Measurements from ENCODE around the gene ADAMTSL3. TPM values are rescaled to one million over a fixed set of nuclear protein-coding genes. Genes with fewer than 3 reads are reported as not detected.

ADAMTSL3 gene
- polyA plus RNA-seq, 1 experiment = not detected

DNA sequence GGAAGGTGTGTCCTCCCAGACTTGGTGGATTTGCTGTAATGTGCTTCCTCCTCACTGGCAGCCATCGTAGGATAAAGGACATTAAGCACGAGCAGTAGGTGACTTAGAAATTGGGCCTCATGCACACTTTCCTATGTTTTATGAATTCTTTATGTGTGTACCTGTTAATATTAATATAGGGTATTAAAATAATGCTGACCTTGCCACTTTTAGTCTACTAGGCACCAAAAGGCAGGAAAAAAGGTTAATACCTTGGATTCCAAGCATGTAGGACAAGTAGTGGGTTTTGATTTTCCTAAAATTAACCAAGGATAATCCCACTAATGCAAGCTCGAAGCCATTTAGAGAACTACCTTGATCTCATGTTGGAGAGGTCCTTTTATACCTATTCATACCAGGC is 55.9 kb downstream of the ADAMTSL3 start:
- DNase-seq (ENCODE audit: low read depth) = no peak
- H3K4me3 ChIP-seq (ENCODE audit: low read depth, low read length) = no peak overlapping the region
- ChIA-PET POLR2A (no interaction called here), CTCF (no interaction called here)
- H3K36me3 ChIP-seq (ENCODE audit: control insufficient read depth, insufficient read depth, low read length) = no peaks in the 10 kb centered on the region
- TF ChIP-seq, protein P1, sequence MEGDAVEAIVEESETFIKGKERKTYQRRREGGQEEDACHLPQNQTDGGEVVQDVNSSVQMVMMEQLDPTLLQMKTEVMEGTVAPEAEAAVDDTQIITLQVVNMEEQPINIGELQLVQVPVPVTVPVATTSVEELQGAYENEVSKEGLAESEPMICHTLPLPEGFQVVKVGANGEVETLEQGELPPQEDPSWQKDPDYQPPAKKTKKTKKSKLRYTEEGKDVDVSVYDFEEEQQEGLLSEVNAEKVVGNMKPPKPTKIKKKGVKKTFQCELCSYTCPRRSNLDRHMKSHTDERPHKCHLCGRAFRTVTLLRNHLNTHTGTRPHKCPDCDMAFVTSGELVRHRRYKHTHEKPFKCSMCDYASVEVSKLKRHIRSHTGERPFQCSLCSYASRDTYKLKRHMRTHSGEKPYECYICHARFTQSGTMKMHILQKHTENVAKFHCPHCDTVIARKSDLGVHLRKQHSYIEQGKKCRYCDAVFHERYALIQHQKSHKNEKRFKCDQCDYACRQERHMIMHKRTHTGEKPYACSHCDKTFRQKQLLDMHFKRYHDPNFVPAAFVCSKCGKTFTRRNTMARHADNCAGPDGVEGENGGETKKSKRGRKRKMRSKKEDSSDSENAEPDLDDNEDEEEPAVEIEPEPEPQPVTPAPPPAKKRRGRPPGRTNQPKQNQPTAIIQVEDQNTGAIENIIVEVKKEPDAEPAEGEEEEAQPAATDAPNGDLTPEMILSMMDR (IDR thresholded peaks at IDR 0.05; ENCODE audit: insufficient read depth, low read depth, low read length) = no peak
- no peaks in the 10 kb centered on the region for H3K27me3 ChIP-seq (ENCODE audit: control insufficient read depth, insufficient read depth, low read length)

DNA sequence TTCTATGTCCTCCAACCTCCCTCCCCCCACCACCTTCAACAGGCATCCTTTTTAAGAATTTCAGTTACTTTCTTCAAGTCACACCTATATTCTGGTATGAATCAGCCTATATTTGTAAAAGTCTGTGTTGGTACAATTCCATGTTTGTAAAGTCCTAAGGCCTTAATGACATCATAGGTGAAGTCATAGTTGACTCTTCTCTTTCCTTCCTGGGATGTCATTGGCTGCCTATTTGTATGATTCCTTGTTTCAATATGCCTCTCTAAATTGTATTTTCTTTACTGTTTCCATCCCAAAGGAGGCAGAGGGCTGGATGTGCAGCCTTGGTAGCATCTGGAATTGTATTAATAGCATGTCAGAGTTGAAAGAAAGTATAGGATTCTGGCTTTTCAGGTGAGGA is 56.5 kb downstream of the ADAMTSL3 start:
- TF ChIP-seq, protein P1 (IDR thresholded peaks at IDR 0.05; ENCODE audit: insufficient read depth, low read depth, low read length) = no peak
- ChIA-PET CTCF (no interaction called here), POLR2A (no interaction called here)
- Histone ChIP-seq H3K27me3 (ENCODE audit: control insufficient read depth, insufficient read depth, low read length) (no peaks in the 10 kb centered on the region), H3K4me3 (ENCODE audit: low read depth, low read length) (no peak overlapping the region), H3K36me3 (ENCODE audit: control insufficient read depth, insufficient read depth, low read length) (no peaks in the 10 kb centered on the region)
- no peak for DNase-seq (ENCODE audit: low read depth)

DNA sequence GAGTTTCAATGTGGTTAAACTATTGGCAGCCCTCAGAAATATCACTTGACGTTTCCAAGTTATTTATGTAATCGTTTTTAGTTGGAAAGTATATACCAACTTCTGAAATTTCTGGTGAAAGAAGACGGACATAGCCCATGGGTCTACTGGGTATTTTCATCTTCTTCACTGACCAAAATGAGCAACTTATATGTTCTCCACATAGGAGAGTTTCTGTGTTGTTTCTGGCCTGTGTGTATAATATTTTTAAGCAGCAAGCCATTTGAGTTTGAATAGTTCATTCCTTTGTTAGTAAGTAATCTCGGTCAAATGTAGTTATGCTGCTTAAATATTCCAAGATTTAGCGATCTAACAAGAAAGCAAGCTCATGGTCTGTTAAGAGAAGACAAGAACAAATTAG is 57.3 kb downstream of the ADAMTSL3 start:
- H3K27me3 ChIP-seq (ENCODE audit: control insufficient read depth, insufficient read depth, low read length) = no peaks in the 10 kb centered on the region
- ChIA-PET POLR2A (no interaction called here), CTCF (no interaction called here)
- no peak overlapping the region for H3K4me3 ChIP-seq (ENCODE audit: low read depth, low read length)
- DNase-seq (ENCODE audit: low read depth) = no peak
- no peaks in the 10 kb centered on the region for H3K36me3 ChIP-seq (ENCODE audit: control insufficient read depth, insufficient read depth, low read length)
- TF ChIP-seq, protein P1 (IDR thresholded peaks at IDR 0.05; ENCODE audit: insufficient read depth, low read depth, low read length) = no peak

DNA sequence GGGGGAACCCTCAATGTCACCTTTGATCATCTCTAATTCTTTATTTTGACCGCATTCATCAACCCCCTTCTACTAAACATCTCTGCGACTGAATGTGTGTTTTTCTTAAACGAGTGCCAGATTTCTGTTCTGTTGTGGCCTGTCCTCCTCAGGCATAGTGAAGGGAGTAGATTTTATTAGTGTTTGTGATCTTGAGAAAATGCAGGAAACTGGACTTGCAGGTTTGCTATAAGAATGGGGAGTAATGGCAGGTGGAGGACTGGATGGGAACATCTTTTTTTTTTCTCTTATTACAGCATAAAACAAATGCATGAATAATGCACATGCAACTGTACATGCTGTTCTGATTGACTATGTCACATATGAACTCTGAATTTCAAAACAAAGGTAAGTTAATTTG is 59.3 kb downstream of the ADAMTSL3 start:
- CTCF ChIA-PET = no interaction called here
- POLR2A ChIA-PET = no interaction called here
- Histone ChIP-seq H3K27me3 (ENCODE audit: control insufficient read depth, insufficient read depth, low read length) (no peaks in the 10 kb centered on the region), H3K4me3 (ENCODE audit: low read depth, low read length) (no peak overlapping the region), H3K36me3 (ENCODE audit: control insufficient read depth, insufficient read depth, low read length) (no peaks in the 10 kb centered on the region)
- TF ChIP-seq, protein P1 (IDR thresholded peaks at IDR 0.05; ENCODE audit: insufficient read depth, low read depth, low read length) = no peak
- no peak for DNase-seq (ENCODE audit: low read depth)

DNA sequence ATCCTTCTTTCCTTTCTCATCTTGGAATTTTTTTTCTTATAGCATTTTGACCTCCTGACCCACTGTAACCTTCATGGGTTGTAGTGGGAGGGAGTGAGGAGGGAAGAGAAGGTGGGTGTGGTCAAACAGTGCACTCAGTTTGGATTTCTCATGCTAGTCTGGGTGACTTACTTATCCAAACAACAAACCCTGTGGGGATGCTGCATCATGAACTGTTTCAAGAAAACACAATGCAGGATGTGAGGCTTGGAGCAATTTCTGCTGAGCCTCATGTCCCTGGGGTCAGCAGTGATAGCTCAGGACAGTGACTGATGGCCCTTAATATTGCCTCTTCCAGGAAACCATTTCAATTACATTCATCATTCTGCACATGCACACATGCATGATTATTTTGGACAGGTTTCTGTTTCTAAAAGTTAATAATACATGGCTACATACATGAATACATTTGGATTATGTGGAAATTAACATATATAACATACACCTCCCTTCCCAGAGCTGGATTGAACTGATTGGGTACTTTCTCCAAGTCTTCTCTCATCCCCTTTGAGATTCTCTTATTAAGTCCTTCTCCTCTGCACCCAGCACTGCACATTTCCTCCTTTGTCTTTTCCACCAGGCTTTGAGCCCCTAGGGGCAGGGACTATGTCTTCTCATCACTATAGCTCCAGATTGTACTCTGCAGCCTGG is 61.2 kb downstream of the ADAMTSL3 start:
- TF ChIP-seq, protein P1 (IDR thresholded peaks at IDR 0.05; ENCODE audit: insufficient read depth, low read depth, low read length) = no peak
- Histone ChIP-seq H3K36me3 (ENCODE audit: control insufficient read depth, insufficient read depth, low read length) (no peaks in the 10 kb centered on the region), H3K27me3 (ENCODE audit: control insufficient read depth, insufficient read depth, low read length) (no peaks in the 10 kb centered on the region), H3K4me3 (ENCODE audit: low read depth, low read length) (no peak overlapping the region)
- CTCF ChIA-PET = no interaction called here
- no peak for DNase-seq (ENCODE audit: low read depth)
- POLR2A ChIA-PET = no interaction called here

Measured in BJ (cell line).